Endothelial cell of umbilical vein (primary cell): Measurements from ENCODE around the gene FHOD3. TPM values are rescaled to one million over a fixed set of nuclear protein-coding genes. Genes with fewer than 3 reads are reported as not detected.

ENCODE experiments used
- BruUV-seq: library from RNA; stranded (reverse); fragments of 400-500 nt; replicated peaks from 2 replicates; lab custom pipeline; 2021; lab: Mats Ljungman, UMichigan
- CTCF ChIA-PET: fragments of 300-600, 350-600 bp; sonication (Branson Sonifier 250); formaldehyde crosslinking; loops from one replicate; lab custom pipeline; 2021; ENCODE audit warnings: antibody characterized with exemption, inconsistent platforms; lab: Charles Lee
- POLR2A ChIA-PET: fragments of 300-600, 350-600 bp; sonication (Branson Sonifier 250); formaldehyde crosslinking; loops from one replicate; lab custom pipeline; 2021; ENCODE audit warnings: antibody characterized with exemption, inconsistent platforms; lab: Charles Lee
- DNase-seq: peaks from one replicate; pipeline ENCODE4 v3.0.0-alpha.2; 2011; ENCODE audit warnings: low read depth, low spot score
- FAIRE-seq: peaks from 2 replicates; lab custom pipeline; 2011; peaks lifted over from hg19 to GRCh38; lab: Jason Lieb, UNC
- H2AFZ ChIP-seq: 2 replicates; pipeline ENCODE4 v1.6.0; 2012; ENCODE audit warnings: low read depth, low read length, control low read depth, inconsistent platforms
- H3K27ac ChIP-seq: 2 replicates; pipeline ENCODE4 v1.5.1; 2011; ENCODE audit warnings: low read depth, mild to moderate bottlenecking, control low read depth, low read length, moderate library complexity; ENCODE audit not compliant: insufficient read depth
- H3K27me3 ChIP-seq, 2 experiments: 2 replicates each; pipeline versions ENCODE4 v1.6.0 to v1.6.1; 2011; ENCODE audit warnings: low read length in 2 of 2, mixed read lengths in 1 of 2; ENCODE audit not compliant: control insufficient read depth in 2 of 2, insufficient read depth in 2 of 2
- H3K36me3 ChIP-seq, 2 experiments: 2 replicates in 1 of 2; 3 replicates in 1 of 2; pipeline ENCODE4 v1.5.1; 2011; ENCODE audit warnings: low read length in 2 of 2, mild to moderate bottlenecking in 1 of 2, moderate library complexity in 1 of 2; ENCODE audit not compliant: control insufficient read depth in 2 of 2, insufficient read depth in 2 of 2; ENCODE audit errors: extremely low read depth in 1 of 2
- H3K4me1 ChIP-seq: 3 replicates; pipeline ENCODE4 v1.5.1; 2011; ENCODE audit warnings: mild to moderate bottlenecking, low read length; ENCODE audit not compliant: control insufficient read depth, insufficient read depth; ENCODE audit errors: extremely low read depth
- H3K4me2 ChIP-seq: 2 replicates; pipeline ENCODE4 v1.6.1; 2011; ENCODE audit warnings: low read length, control low read depth, mixed read lengths; ENCODE audit not compliant: insufficient read depth
- H3K4me3 ChIP-seq, 3 experiments: fragments of 200-600 bp in 1 of 3; sonication (generic), shearing (Covaris generic) in 1 of 3; replicated peaks in 1 of 3; 2 replicates each; pipeline ENCODE4 v1.5.1; 2011 to 2016; ENCODE audit warnings: control low read depth in 3 of 3, low read length in 3 of 3, mild to moderate bottlenecking in 2 of 3, inconsistent platforms in 1 of 3, low read depth in 1 of 3, moderate library complexity in 1 of 3; ENCODE audit not compliant: insufficient read depth in 1 of 3
- H3K79me2 ChIP-seq: 2 replicates; pipeline ENCODE4 v1.6.0; 2012; ENCODE audit warnings: low read length, inconsistent platforms; ENCODE audit not compliant: control insufficient read depth, insufficient read depth
- H3K9ac ChIP-seq: replicated peaks from 2 replicates; pipeline ENCODE3; 2011; ENCODE audit warnings: low read length, control low read depth; ENCODE audit not compliant: insufficient read depth; ENCODE audit errors: extremely low read depth
- H3K9me1 ChIP-seq: replicated peaks from 3 replicates; pipeline ENCODE4 v1.6.0; 2011; ENCODE audit warnings: mild to moderate bottlenecking, low read length; ENCODE audit not compliant: control insufficient read depth, insufficient read depth; ENCODE audit errors: extremely low read depth
- H3K9me3 ChIP-seq: replicated peaks from 2 replicates; pipeline ENCODE4 v1.5.1; 2012; ENCODE audit warnings: low read length, inconsistent platforms; ENCODE audit not compliant: control insufficient read depth, insufficient read depth
- H4K20me1 ChIP-seq: replicated peaks from 2 replicates; pipeline ENCODE3; 2011; ENCODE audit warnings: mild to moderate bottlenecking, low read length; ENCODE audit not compliant: control insufficient read depth, insufficient read depth; ENCODE audit errors: extremely low read depth
- EZH2 ChIP-seq: IDR thresholded peaks from 2 replicates; pipeline ENCODE4 v1.6.1; 2012; ENCODE audit warnings: borderline replicate concordance, low read depth, mild to moderate bottlenecking, moderate library complexity, low read length, inconsistent platforms; ENCODE audit not compliant: severe bottlenecking
- FOS ChIP-seq: IDR thresholded peaks from 2 replicates; pipeline ENCODE4 v1.6.1; 2011; ENCODE audit warnings: mild to moderate bottlenecking, low read length, moderate library complexity, borderline replicate concordance; ENCODE audit not compliant: insufficient read depth
- GATA2 ChIP-seq: IDR thresholded peaks from 2 replicates; pipeline ENCODE4 v1.7.0; 2011; ENCODE audit warnings: low read depth, mild to moderate bottlenecking, moderate library complexity, mixed read lengths, low read length; ENCODE audit not compliant: insufficient read length, insufficient read depth
- JUN ChIP-seq: IDR thresholded peaks from 2 replicates; pipeline ENCODE4 v1.6.1; 2011; ENCODE audit warnings: borderline replicate concordance, low read depth; ENCODE audit not compliant: insufficient read length, insufficient read depth
- MYC ChIP-seq: IDR thresholded peaks from one replicate; pipeline ENCODE4 v1.6.1; 2011; ENCODE audit warnings: mild to moderate bottlenecking, low read depth, low read length
- POLR2A ChIP-seq: IDR thresholded peaks from 2 replicates; pipeline ENCODE4 v1.6.1; 2012; ENCODE audit warnings: low read depth, mild to moderate bottlenecking, control low read depth, low read length
- POLR2AphosphoS5 ChIP-seq: IDR thresholded peaks from 2 replicates; pipeline ENCODE4 v1.6.1; 2012; ENCODE audit warnings: low read depth, mild to moderate bottlenecking, control low read depth, low read length, moderate library complexity; ENCODE audit not compliant: insufficient read depth
- dilution Hi-C: fragments of 300-500 bp; cut with MboI; formaldehyde crosslinking; loops from one replicate; pipeline ENCODE4 v1.15.0; 2019; ENCODE audit warnings: low sequenced_read_pairs; ENCODE audit not compliant: extremely low pct_ligation_motif_present
- intact Hi-C: fragments of 100-400 bp; cut with micrococcal nuclease; formaldehyde crosslinking; loops from one replicate; pipeline ENCODE4 v1.10.0; 2022
- polyA plus RNA-seq, 4 experiments: library from polyadenylated mRNA; depleted of rRNA in 3 of 4; stranded (reverse) in 3 of 4; unstranded in 1 of 4; fragments of >200 nt; gene quantifications; 2 replicates each; pipeline versions ENCODE4 v1.2.1 to v1.2.3, GENCODE V29; 2011 to 2012; ENCODE audit warnings: missing spikeins in 1 of 4
- total RNA-seq: library from RNA; stranded (reverse); gene quantifications from 2 replicates; pipeline ENCODE4 v1.2.3, GENCODE V29; 2021
- TF ChIP-seq, protein P1 (sequence below): IDR thresholded peaks from 2 replicates; pipeline ENCODE4 v1.6.1; 2011; ENCODE audit not compliant: insufficient read depth, insufficient read length
- TF ChIP-seq, protein P2 (sequence below), 2 donors: IDR thresholded peaks; 1 replicate in 1 of 2; 2 replicates in 1 of 2; pipeline ENCODE4 v1.5.1; 2011; ENCODE audit warnings: low read length in 2 of 2, mild to moderate bottlenecking in 2 of 2, moderate library complexity in 2 of 2, control low read depth in 1 of 2, inconsistent platforms in 1 of 2, low read depth in 1 of 2; ENCODE audit not compliant: insufficient read depth in 1 of 2; ENCODE audit errors: extremely low read depth in 1 of 2

Gene FHOD3
- total and polyA plus RNA-seq, 2 donors (not counting 3 experiments of a cell fraction or from before 2014, with no cell fraction given), result 0.06 to 1.5 TPM

DNA sequence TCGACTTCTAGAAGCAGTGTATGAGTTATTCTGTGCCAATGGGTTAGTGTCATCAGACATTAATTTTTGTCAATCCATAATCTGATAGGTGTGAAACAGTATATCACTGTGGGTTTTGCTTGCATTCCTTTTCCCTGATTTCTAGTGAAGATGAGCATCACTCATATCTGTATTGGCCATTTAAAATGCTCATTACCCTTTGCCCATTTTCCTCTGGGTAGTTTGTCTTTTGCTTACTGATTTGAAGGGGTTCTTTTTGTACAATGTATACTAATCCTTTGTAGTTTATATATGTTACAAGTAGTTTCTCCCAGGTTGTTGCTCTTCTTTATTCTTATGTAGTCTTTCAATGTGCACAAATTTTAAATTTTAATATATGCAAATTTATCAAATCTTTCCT lies 379.1 kb downstream of the FHOD3 start:
- no peaks in the 10 kb centered on the region for H3K4me1 ChIP-seq
- H3K79me2 ChIP-seq, result no peaks in the 10 kb centered on the region
- ChIA-PET CTCF (no interaction called here), POLR2A (no interaction called here)
- no TSS peak for BruUV-seq
- H3K9me3 ChIP-seq, result no peaks in the 10 kb centered on the region
- no peak overlapping the region for H3K9ac ChIP-seq
- H3K4me3 ChIP-seq, result no peak overlapping the region
- no peaks in the 10 kb centered on the region for H3K9me1 ChIP-seq
- no peak overlapping the region for H3K27ac ChIP-seq
- H3K36me3 ChIP-seq, result no peaks in the 10 kb centered on the region
- H3K4me2 ChIP-seq, result no peak overlapping the region
- no peak overlapping the region for H2AFZ ChIP-seq
- DNase-seq, result no peak
- H4K20me1 ChIP-seq, result no peaks in the 10 kb centered on the region
- TF ChIP-seq POLR2A (no peak), POLR2AphosphoS5 (no peak), GATA2 (no peak), FOS (no peak)
- TF ChIP-seq, protein P1, sequence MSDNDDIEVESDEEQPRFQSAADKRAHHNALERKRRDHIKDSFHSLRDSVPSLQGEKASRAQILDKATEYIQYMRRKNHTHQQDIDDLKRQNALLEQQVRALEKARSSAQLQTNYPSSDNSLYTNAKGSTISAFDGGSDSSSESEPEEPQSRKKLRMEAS, result no peak
- TF ChIP-seq, protein P2, sequence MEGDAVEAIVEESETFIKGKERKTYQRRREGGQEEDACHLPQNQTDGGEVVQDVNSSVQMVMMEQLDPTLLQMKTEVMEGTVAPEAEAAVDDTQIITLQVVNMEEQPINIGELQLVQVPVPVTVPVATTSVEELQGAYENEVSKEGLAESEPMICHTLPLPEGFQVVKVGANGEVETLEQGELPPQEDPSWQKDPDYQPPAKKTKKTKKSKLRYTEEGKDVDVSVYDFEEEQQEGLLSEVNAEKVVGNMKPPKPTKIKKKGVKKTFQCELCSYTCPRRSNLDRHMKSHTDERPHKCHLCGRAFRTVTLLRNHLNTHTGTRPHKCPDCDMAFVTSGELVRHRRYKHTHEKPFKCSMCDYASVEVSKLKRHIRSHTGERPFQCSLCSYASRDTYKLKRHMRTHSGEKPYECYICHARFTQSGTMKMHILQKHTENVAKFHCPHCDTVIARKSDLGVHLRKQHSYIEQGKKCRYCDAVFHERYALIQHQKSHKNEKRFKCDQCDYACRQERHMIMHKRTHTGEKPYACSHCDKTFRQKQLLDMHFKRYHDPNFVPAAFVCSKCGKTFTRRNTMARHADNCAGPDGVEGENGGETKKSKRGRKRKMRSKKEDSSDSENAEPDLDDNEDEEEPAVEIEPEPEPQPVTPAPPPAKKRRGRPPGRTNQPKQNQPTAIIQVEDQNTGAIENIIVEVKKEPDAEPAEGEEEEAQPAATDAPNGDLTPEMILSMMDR (IDR thresholded peaks at IDR 0.05; ENCODE audit: extremely low read depth in 1 of 2, insufficient read depth in 1 of 2, low read depth in 1 of 2, low read length in 2 of 2), result no peak
- peaks cover 0 to 2% of the 10 kb centered on the region in 2 experiments for H3K27me3 ChIP-seq
- no peak for FAIRE-seq
- intact Hi-C loops, result no loop called here
- dilution Hi-C loops, result no loop called here

DNA sequence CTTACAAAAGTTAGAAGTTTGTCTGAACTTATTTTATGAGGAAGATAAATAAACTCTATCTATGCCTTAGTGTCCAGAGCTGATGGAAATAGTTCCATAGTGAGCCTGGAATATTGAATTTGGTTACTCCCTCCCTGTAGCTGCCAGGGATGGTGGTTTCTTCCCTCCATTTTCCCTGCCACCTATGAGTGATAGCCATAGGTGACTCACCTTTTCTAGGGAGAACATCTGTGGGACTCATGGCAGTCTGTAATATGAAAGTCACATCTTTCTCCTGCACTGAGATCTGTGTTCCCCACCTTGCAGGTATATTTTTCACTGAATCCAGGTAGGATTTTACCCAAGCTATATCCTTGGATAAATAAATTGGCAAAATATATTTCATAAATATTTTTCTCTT lies 382.5 kb downstream of the FHOD3 start:
- Histone ChIP-seq H3K9me1 (no peaks in the 10 kb centered on the region), H3K4me2 (no peak overlapping the region), H3K4me1 (no peaks in the 10 kb centered on the region), H3K4me3 (no peak overlapping the region), H3K27me3 (no peaks in the 10 kb centered on the region), H3K9ac (no peak overlapping the region), H3K79me2 (no peaks in the 10 kb centered on the region), H3K9me3 (no peaks in the 10 kb centered on the region), H4K20me1 (no peaks in the 10 kb centered on the region), H3K36me3 (no peaks in the 10 kb centered on the region), H2AFZ (no peak overlapping the region), H3K27ac (no peak overlapping the region)
- no TSS peak for BruUV-seq
- TF ChIP-seq, protein P1, result no peak
- TF ChIP-seq POLR2A (no peak), MYC (no peak), GATA2 (no peak), JUN (no peak), POLR2AphosphoS5 (no peak), FOS (no peak), EZH2 (no peak)
- TF ChIP-seq, protein P2 (IDR thresholded peaks at IDR 0.05; ENCODE audit: extremely low read depth in 1 of 2, insufficient read depth in 1 of 2, low read depth in 1 of 2, low read length in 2 of 2), result no peak
- ChIA-PET POLR2A (no interaction called here), CTCF (interaction anchor here (3.4 kb wide), 1 partner anchor 8 kb away, joined by 27 read pairs; no protein-coding TSS in a partner anchor)
- intact Hi-C loops, result no loop called here
- DNase-seq, result no peak
- no peak for FAIRE-seq
- dilution Hi-C loops, result no loop called here
